ENCODE data around the gene HNRNPA3.
A peak's percentile ranks its signal among the peaks of the same experiment; 100 is the strongest.
"Not testable (repeated sequence)": the region's sequence is repeated elsewhere in the genome, so short reads cannot be mapped to it uniquely, and the experiment has no call there.

The HNRNPA3 gene

DNA sequence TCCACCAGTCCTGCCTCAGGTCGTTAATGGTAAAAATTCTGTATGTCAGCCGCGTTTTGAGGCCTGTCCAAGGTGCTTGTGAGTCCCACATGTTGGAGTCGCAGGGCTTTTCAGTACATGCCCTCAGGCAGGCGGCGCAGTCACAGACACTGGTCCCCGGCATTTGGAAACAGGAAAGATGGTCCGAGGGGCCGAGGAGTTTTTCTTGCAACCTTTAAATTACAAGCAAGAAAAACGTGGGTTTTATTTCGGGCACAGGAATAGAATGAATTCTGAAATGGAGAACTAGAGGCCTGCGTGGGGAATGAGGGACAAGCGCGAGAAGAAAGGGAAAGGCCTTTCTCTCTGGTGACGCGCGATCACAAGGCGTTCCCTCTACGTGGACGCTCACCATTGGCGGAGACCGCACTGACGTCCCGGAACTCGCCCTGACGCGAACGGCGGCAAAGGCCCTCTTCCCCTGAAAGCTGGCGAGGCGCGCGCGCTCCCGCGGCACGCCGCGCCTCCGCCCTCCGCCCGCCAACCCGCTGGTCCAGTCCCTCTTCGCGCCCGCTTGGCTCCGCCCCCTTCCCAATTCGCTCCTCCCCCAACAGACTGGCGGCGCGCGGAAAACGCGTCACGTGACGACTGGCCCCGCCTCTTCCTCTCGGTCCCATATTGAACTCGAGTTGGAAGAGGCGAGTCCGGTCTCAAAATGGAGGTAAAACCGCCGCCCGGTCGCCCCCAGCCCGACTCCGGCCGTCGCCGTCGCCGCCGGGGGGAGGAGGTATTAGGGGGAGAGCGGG, at the start of gene HNRNPA3:
Gene HNRNPA3 (plus strand): TSS at position 689 of the 785 bp plus-strand sequence. CDS start 6 bp downstream, at position 695.
- peak; percentile 100 for DNase-seq

DNA sequence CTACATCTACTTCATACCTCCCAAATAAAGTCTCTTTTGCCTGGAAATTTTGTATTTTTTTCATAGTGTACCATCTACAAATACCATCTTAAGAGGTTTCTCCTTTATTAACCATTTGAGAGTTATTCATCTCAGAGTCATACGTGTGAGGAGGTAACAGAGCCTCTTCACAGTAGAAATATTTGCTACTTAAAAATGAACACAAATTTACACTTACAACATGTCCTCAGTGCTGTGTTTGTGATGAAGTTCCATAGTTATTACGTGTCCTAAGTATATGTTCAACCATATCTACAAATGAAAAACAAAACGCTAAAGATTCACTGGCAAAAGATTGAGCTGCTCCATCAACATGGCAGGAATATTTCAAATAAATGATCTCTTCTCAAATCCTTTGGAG, 48.5 kb upstream of the HNRNPA3 start:
- no peak for DNase-seq

DNA sequence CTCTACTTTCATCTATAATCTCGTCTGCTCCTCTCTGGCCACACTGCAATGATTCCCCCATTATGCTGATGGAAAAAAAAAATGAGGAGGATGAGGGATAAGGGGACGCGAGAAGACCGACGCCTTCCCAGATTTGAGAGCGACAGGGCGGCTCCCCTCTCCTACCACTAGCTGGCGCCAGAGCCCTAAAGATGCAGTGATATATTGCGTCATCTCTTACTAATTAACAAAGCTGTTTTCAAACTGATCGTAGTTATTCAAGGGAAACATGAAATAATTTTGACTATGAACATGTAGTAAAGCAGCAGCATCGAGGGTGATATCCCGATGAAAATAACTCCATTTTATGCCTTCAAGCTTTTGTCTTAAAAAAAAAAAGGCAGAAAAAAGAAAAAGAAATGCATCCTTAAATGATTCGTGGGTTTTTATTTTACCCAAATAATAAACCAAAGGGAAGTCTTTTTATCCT, 48.0 kb upstream of the HNRNPA3 start:
- DNase-seq: peak; percentile 80

DNA sequence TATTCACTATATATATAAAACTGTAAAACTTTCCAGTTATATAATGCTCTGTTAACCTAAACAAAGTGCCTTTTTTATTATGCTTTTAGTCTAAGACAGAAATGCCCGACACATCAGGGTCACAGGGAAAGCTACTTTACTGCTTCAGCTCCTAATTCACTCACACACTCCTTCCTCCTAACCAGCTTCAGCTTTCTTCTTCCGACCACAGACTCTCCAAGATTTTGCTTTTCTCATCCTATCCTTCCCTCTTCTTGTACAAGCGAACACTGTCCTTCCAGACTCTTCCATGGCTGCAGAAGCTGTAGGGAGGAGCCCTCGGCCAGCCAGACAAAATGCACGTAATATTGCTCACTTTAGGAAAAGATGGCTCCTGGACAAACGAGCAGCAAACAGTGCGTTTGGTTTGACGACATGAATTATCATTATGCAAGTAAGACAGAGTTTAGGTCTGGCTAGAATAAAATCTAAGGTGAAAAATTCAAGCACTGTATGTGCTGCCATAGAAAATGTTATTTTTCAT, 47.5 kb upstream of the HNRNPA3 start:
- DNase-seq: no peak

DNA sequence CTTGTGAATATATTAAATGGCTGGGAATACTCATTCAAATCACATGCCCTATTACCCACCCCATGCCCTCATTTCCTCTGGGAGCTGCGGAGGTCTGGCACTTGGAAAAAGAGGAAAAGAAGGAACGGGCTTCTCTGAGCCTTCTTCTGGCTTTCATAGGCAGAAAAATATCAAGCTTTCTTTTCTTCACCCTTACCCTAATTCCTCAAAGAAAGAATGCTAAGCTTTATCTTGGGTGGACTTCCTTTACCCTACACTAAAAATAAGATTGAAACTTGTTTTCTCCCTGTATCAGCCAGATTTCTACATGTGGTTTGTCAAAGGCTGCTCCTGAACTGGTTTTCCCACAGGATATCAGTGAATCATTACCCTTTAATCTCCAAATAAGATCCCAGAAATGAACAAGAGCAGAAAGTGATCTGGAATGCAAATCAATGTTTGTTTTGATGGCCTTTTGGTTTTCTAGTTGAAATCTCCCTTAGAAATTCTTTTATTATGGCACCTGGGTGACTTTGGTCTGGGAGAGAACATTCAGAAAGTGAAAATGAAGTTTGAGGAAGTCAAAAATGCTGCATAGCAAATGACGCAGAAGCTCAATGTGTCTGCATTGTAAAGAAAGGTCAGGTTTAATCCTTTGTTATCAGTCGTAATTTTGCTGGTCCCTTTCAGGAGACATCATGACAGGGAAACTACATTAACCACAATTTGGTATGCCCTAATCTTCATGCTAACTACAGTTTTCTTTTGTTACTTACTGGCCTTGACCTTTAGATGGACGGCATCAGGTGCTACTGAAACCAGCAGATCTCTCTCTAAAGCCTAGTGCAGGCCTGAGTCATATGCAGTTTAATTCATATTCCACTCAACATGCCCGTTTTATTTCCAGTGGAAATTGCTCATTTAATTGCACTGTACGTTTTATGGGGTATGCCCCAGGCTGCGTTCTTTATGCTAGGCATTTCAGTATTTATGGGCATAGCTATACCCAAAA, 46.6 kb upstream of the HNRNPA3 start:
- DNase-seq: no peak

DNA sequence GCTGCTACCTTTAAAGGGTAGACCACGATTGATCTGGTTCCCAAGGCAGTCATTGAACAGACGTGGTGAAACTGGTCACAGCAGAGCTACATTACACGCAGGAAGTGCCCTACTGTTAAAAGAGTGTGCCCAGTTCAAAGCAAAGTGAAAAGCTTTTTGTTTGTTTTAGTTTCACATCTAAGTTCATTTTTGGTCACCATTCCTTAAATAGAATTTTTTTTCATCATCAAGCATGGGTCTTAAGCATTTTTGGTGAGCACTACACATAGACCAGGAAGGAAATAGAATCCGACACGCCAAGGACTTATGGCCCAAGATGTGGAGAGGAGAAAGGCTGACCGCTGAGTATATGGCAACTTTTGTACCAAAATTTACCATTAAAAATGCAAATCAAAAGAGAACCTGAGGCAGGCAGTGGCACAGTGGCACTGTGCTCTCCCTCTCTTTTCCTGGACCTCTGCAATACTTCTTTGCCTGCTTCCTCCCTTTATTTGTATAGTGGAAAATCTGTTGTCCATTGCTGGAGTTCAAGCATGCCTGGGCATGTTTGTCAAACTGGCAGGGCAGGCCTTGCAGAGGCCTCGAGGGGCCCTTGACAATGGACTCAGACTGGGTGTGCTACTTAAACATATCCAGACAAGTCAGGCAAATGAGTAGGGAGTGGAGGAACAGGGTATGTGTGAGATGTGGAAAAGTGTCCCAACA, 42.6 kb upstream of the HNRNPA3 start:
- no peak for DNase-seq

DNA sequence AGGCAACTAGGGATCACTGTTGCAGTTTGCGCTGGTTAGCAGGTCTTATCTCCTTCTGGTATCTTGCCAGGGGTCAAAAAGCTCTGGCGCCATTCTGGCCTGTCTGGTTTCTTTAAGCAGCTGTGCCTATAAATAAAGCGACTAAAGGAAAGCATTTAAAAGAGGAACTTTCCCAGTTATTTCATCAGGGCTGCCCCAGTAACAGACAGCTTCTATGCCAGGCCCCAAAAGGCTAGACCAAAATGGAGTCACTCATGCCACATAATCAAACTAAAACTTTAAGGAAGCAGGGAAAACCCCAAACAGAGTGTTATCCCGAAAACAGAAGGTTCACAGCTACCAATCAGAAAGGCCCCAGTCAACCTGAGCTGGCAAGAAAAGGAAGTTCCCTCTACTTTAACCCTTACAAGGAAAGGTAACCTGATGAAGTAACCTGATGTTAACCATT, 41.2 kb upstream of the HNRNPA3 start:
- DNase-seq: no peak

DNA sequence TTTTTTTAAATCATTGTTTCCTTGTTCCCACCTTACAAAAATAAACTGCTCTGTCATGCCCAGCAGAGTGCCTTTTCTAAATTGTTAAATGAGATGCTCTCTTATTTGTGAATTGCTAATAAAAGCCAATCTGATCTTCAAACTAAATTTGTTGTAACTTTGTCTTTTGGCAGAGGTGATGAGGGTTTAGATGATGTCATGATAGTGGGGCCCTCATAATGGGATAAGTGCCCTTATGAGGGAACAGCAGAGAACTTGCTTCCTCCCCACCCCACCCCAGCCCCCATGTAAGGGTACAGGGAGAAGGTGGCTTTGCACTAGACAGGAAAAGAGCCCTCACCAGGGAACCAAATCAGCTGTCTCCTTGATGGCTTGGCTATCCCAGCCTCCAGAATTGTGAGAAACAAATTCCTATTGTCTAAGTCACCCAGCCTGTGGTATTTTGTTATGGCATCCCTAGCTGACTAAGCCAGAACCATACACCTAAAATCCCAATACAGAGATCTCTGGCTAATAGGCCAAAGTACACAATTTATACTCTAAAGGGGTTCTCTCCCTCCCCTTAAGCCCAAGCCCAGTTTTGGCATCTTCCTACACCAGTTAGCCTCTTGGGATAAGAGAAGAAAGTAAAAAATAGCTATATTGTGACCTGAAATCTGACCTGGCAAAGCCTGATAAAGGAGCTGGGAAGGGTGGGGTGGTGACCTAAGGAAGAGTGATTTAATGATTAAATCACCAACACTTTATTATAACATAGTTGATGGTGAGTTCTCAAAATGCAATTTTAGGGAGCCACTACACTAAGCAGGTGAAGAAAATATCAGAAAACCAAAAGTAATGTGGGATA, 40.3 kb upstream of the HNRNPA3 start:
- DNase-seq: no peak

DNA sequence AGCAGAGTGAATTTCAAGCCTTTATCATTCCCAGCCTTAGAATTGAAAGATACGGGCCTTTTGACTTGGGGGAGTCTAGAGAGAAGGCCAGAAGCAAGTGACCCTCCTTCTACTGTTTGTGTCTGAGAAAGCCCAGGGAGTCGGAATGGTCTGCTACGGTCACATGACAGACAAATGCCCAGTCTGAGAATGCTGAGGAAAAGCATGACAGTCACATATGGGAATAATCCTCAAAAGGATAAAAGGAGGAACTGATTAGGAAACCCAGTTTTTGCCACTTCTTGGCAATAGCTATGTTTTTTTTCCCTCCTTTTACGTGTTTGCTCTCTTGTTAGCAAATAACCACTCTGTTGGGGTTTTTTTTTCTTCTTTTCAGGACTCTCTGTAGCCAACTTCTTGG, 38.1 kb upstream of the HNRNPA3 start:
- no peak for DNase-seq

DNA sequence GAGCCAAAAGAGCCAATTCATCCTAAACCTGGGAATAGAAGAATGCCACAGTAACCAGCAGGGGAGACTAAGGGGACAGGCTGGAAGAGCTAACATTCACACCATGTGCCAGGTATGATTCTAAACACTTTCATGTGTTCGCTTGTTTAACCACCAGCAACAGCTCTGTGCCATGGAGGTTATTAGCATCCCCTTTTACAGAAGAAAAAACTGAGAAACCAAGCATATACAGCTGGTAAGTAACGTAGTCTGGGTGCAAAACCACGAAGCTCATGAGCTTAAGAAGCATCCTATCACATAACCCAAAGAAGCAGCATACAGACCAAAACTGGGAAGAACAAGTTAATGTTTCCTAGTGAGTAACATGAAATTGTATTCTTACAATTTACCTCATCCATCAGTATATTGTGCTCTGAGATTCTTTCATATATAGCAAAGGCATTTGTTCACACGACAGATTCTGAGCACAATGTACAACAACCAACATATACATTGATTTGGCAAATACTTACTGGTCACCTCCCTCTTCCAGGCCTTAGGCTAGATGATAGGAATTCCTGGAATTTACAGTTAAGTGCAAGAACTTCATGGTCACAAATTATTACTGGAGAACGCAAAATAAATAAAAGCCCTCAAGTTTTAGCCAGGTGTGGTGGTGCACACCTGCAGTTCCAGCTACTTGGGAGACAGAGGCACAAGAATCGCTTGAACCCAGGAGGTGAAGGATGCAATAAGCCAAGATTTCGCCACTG, 36.5 kb upstream of the HNRNPA3 start:
- DNase-seq: no peak

DNA sequence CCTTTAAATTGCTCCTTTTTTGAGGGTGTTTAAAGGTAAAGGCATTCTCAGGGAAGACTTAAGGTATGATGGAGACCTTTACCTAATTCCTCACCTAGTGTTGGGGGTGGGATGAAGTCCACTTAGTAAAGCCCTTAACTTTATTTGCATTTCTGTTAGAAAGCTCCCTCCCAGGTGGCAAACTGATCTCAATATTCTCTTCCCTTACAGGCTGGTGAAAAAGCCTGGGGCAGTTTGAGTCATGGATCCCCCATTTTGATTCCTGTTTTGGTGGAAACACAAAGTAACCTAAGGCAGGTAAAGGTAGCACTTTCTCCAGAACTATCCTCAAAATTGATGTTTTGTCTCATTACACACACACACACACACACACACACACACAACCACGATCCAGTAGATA, 33.8 kb upstream of the HNRNPA3 start:
- no peak for DNase-seq

DNA sequence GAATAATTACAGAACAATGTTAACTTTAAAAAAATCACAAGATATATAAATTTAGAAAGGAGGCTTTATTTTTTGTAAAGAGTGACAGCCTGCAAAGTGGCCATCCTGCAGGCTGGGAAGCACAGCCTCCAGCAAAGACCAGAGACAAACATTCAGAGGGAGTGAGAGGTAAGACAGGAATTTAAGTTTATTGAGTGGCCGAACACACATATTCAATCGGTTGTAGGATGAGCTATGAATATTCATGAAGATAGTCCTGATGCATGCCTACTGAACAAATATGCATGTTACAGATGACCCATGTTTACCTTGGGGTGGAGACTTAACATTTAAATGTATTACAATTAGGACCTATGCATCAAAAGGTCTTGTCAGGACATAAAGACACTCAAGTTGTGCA, 33.4 kb upstream of the HNRNPA3 start:
- no peak for DNase-seq

DNA sequence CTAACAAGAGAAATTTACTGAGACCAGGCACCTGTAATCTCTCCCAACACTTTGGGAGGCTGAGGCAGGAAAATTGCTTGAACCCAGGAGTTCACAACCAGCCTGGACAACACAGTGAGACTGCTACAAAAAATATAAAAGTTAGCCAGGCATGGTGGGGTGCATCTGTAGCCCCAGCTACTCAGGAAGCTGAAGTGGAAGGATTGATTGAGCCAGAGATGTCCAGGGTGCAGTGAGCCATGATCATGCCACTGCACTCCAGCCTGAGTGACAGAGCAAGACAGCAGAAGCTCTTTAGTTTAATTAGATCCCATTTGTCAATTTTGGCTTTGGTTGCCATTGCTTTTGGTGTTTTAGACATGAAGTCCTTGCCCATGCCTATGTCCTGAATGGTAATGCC, 32.9 kb upstream of the HNRNPA3 start:
- not testable (repeated sequence) for DNase-seq

DNA sequence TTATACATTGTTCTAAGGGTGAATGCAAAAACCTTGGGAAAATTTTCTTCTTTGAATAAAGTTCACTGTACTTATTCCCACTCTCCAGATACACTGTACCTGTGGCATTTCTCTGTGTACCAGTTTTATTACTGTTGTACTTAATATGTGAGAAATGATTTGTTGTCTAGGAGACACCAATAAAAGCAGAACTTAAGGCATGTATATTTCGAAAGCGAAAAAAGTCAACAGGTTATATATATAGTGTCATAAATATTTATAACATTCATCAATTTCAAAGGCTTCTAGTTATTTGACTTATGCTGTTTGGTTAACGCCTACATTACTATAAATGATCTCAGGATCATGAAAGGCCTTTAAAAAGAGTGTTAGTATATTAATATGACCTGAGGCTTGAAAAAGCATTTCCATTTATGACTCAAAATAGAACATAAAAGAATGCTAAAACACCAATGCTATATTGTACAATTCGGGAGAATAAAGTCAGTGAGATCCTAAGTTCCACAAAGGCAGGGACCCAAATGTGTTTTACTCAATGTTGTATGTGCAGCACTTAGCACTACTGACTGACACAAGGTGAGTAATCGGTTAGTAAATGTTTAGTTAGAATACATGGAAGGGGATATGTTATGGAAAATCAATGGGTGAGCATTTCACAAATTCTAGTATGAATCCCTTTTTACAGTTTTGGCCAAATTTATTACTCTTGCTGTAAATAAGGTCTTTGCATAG, 32.2 kb upstream of the HNRNPA3 start:
- no peak for DNase-seq

DNA sequence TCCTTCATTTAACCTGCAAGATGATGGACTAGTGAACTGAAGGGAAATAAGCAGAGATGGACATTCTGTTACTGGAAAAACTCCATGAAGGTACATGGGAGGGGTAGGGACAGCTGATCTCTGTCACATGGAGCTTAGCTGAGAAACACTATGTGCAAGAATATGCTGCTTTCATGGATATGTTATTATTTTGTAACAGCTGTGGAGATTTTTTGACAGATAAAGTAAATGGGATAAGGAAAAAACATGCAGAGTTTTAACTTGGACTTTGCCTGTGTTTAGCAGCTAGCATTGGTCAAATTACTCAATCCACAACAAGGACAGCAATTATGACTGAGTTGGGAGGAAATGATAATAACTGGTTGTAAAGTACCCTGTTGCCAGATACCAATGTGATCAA, 28.7 kb upstream of the HNRNPA3 start:
- no peak for DNase-seq

DNA sequence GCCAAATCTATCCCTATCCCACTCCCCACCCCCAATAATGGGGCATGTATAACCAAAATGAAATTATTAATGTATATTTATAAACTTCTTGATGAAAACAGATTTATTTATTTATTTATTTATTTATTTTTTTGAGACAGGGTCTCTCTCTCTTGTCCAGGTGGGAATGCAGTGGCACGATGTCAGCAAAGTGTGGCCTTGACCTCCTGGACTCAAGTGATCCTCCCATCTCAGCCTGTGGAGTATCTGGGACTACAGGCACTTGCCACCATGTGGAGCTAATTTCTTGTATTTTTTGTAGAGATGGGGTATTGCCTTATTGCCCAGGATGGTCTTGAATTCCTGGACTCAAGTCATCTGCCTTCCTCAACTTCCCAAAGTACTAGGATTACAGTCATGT, 28.0 kb upstream of the HNRNPA3 start:
- DNase-seq: no peak

DNA sequence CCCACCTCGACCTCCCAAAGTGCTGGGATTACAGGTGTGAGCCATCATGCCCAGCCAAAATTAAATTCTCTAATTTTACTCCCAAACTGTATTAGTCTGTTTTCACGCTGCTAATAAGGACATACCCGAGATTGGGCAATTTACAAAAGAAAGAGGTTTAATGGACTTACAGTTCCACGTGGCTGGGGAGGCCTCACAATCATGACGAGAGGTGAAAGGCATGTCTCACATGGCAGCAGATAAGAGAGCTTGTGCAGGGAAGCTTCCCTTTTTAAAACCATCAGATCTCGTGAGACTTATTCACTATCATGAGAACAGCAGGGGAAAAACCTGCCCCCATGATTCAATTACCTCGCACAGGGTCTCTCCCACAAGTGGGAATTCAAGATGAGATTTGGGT, 26.6 kb upstream of the HNRNPA3 start:
- DNase-seq: not testable (repeated sequence)

DNA sequence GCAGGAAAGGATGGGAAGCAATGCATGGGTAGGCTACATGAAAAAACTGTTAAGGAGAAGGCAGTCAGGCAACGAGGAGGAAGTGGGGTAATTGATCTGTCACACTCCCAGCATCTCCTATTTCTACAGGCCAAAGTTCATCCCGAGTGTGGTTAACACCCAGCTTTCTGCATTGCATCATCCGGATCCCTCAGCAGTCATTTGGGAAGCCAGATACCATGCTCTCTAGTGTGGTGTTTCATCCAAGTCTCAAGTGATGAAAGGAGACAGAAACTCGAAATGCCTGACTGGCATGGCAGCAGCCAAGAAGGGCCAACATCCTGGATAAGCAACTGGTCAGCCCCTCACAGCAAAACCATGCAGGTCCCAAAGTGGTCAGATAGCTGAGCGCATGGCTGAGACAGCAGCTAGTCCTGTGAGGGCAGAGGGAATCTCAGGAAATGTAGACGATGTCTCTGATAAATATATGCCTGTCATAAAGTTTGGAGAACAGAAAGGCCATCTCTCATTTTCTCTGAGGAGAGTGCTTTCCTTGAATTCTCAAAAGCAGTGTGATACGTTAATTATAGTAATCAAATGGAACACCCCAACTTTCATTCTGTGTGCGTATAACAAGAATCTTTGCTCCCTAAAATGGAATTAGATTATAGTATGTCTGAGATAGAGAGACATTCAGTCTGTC, 24.8 kb upstream of the HNRNPA3 start:
- DNase-seq: no peak
